Subcutaneous adipose tissue (tissue), 4 donors: Measurements from ENCODE around the gene PHF14. TPM values are rescaled to one million over a fixed set of nuclear protein-coding genes. Genes with fewer than 3 reads are reported as not detected.

ENCODE experiments used
- total RNA-seq, 4 donors: library from RNA; depleted of rRNA; stranded (reverse); fragments of >200 nt; gene quantifications; one replicate each; pipeline ENCODE4 v1.1.0, GENCODE V29; 2016
- TF ChIP-seq, protein P1 (sequence below): fragments of 450-650 bp; IDR thresholded peaks from one replicate; pipeline ENCODE4 v1.5.1; 2016; ENCODE audit warnings: low read depth, mild to moderate bottlenecking, control low read depth, antibody characterized with exemption, moderate library complexity

Gene PHF14, protein sequence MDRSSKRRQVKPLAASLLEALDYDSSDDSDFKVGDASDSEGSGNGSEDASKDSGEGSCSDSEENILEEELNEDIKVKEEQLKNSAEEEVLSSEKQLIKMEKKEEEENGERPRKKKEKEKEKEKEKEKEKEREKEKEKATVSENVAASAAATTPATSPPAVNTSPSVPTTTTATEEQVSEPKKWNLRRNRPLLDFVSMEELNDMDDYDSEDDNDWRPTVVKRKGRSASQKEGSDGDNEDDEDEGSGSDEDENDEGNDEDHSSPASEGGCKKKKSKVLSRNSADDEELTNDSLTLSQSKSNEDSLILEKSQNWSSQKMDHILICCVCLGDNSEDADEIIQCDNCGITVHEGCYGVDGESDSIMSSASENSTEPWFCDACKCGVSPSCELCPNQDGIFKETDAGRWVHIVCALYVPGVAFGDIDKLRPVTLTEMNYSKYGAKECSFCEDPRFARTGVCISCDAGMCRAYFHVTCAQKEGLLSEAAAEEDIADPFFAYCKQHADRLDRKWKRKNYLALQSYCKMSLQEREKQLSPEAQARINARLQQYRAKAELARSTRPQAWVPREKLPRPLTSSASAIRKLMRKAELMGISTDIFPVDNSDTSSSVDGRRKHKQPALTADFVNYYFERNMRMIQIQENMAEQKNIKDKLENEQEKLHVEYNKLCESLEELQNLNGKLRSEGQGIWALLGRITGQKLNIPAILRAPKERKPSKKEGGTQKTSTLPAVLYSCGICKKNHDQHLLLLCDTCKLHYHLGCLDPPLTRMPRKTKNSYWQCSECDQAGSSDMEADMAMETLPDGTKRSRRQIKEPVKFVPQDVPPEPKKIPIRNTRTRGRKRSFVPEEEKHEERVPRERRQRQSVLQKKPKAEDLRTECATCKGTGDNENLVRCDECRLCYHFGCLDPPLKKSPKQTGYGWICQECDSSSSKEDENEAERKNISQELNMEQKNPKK
- 10 to 100 TPM; 39.9 to 51.7 (median 42.9) TPM for total RNA-seq

DNA sequence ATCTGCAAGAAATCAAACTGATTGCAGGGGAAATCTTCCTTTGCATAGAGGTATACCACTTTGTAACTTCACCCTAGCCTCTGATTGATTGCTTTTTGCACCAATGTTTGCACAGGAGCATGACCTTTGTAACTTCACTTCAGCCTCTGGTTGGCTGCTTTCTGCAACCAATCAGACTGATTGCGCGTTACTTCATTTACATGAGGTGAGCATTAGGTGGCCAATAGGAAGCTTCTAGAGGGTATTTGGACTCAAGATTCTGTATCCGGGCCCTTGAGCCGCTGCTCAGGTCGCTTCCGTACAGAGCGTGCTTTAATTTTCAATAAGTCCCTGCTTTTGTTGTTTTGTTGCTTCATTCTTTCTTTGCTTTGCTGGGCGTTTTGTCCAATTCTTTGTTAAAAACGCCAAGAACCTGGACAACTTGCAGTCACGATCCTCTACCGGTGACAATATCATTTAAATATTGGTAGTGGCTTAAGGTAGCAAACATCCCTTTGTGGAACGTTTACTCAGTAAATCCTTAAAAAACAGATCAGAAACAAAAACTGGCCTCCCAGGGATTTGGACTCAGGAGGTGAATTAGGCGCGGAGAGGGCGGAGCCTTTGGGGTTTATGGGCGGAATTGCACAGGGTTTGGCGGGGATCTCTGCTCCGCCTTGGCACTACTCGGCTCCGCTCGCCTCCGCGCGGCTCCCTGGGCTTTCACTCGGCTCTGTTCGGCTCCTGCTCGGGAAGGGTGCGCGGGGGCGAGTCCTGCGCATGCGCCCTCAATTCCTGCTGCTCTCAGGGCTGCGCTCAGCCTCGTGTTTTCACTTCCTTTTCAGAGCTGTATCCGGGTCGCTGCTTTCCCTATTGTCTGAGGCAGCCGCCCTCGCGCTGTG, at the start of gene PHF14:
TSS of gene PHF14 (plus strand) at position 812 of the 881 bp plus-strand sequence. CDS start 452 bp downstream, outside the sequence.
- TF ChIP-seq, protein P1, sequence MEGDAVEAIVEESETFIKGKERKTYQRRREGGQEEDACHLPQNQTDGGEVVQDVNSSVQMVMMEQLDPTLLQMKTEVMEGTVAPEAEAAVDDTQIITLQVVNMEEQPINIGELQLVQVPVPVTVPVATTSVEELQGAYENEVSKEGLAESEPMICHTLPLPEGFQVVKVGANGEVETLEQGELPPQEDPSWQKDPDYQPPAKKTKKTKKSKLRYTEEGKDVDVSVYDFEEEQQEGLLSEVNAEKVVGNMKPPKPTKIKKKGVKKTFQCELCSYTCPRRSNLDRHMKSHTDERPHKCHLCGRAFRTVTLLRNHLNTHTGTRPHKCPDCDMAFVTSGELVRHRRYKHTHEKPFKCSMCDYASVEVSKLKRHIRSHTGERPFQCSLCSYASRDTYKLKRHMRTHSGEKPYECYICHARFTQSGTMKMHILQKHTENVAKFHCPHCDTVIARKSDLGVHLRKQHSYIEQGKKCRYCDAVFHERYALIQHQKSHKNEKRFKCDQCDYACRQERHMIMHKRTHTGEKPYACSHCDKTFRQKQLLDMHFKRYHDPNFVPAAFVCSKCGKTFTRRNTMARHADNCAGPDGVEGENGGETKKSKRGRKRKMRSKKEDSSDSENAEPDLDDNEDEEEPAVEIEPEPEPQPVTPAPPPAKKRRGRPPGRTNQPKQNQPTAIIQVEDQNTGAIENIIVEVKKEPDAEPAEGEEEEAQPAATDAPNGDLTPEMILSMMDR, result no peak

GRCh38 chr7:10924370-10924769, 49.3 kb upstream of the PHF14 start:
- TF ChIP-seq, protein P1, result no peak

- TF ChIP-seq, protein P1, result no peak
Observed at GRCh38 chr7:10930551-10930950, 43.1 kb upstream of the PHF14 start.

DNA sequence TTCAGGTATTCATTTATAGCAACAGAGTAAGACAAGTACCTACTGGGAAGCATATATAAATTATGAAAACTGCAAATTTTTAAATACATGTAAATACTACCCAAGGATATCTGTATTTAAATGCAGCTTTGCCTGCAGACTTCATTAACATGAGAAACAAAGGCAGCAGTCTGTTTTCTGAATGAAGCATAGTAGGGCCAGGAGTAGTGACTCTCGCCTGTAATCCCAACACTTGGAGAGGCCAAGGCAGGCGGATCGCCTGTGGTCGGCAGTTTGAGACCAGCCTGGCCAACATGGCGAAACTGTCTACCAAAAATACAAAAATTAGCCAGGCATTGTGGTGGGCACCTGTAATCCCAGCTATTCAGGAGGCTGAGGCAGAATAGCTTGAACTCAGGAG, 42.5 kb upstream of the PHF14 start:
- TF ChIP-seq, protein P1, result no peak

DNA sequence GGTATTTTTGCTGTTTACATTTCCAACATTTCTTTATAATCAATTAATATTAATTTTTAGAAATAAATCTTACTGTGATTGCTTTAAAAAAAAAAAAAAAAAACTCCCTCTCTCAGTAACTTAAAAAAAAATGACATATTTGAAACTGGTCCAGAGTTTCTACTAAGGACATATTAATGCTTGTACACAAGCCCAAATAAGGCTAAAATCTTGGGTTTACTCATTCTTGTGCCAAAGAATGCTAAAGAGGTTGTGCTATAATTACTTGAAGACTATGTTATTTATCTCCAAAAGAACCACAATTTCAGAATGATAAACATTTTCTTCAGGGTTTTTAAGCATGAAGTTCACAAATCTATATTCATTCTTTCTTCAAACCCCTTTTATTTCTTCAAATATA, 39.4 kb upstream of the PHF14 start:
- TF ChIP-seq, protein P1, result no peak

GRCh38 chr7:10939237-10939910, 34.3 kb upstream of the PHF14 start:
- TF ChIP-seq, protein P1, result no peak
